Activated CD8-positive, alpha-beta T cell treated with anti-CD3 and anti-CD28 coated beads for 36 hours (primary cell): Measurements from ENCODE around the gene DENND5B. TPM values are rescaled to one million over a fixed set of nuclear protein-coding genes. Genes with fewer than 3 reads are reported as not detected.
"Not testable (repeated sequence)": the region's sequence is repeated elsewhere in the genome, so short reads cannot be mapped to it uniquely, and the experiment has no call there.

Experiments
- ATAC-seq: fragments of 200-7000 bp; cut with Tn5 transposase; one replicate; pipeline ENCODE4 v1.10.0; 2021; ENCODE audit warnings: mild to moderate bottlenecking, moderate library complexity
- CTCF ChIA-PET: fragments of 350-600 bp; sonication (Branson Sonifier 250); formaldehyde crosslinking; loops from one replicate; lab custom pipeline; 2021; ENCODE audit warnings: antibody characterized with exemption; lab: Charles Lee
- POLR2A ChIA-PET: fragments of 350-600 bp; sonication (Branson Sonifier 250); formaldehyde crosslinking; loops from one replicate; lab custom pipeline; 2021; ENCODE audit warnings: antibody characterized with exemption; lab: Charles Lee
- DNase-seq: peaks from one replicate; pipeline ENCODE4 v3.0.0-alpha.2; 2020
- H3K27ac Mint-ChIP-seq: one replicate; pipeline ENCODE4 v1.8.0; 2021; ENCODE audit warnings: mild to moderate bottlenecking, mixed read lengths
- H3K27me3 Mint-ChIP-seq: one replicate; pipeline ENCODE4 v1.8.0; 2021; ENCODE audit warnings: mixed read lengths
- H3K36me3 Mint-ChIP-seq: one replicate; pipeline ENCODE4 v1.8.0; 2021; ENCODE audit warnings: low read depth, mixed read lengths
- H3K4me1 Mint-ChIP-seq: one replicate; pipeline ENCODE4 v1.8.0; 2021; ENCODE audit warnings: low read depth, mixed read lengths
- H3K4me3 Mint-ChIP-seq: one replicate; pipeline ENCODE4 v1.8.0; 2021; ENCODE audit warnings: mild to moderate bottlenecking, moderate library complexity, mixed read lengths
- H3K9me3 Mint-ChIP-seq: one replicate; pipeline ENCODE4 v1.8.0; 2021; ENCODE audit warnings: mixed read lengths
- CTCF ChIP-seq: fragments of 200-600 bp; IDR thresholded peaks from one replicate; pipeline ENCODE4 v1.8.0; 2022; ENCODE audit warnings: antibody characterized with exemption, mild to moderate bottlenecking
- intact Hi-C: fragments of 100-400 bp; cut with micrococcal nuclease; formaldehyde crosslinking; loops from one replicate; pipeline ENCODE4 v1.10.0; 2022
- total RNA-seq, 2 experiments: library from RNA; stranded (reverse); gene quantifications; one replicate each; pipeline ENCODE4 v1.2.3, GENCODE V29; 2021

DENND5B gene
- total RNA-seq, 2 experiments from 2014 or later, result 0.31 to 0.43 TPM

DNA sequence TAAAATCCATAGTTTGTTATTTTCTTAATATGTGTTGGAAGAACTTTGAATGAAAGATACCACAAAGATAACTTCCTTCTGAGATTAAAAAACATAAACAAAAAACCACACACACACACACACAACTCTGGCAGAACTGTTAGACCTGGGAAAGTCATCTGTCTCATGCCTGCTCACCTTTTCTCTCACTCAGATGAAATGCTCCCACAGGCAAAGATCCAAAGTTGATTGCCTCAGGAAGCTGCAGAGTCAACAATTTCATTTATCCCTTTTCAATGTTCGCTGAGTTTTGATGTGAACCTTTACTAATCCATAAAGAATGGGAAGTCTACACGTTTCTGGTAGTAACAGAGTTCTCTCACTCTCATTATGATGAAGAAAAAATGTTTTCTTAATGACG, 112.0 kb downstream of the DENND5B start:
- intact Hi-C loops, result no loop called here
- ChIA-PET POLR2A (no interaction called here), CTCF (interaction anchor here (1.1 kb wide), 1 partner anchor 240 kb away, joined by 3 read pairs; no protein-coding TSS in a partner anchor)
- Mint-ChIP-seq H3K4me1 (no peaks in the 10 kb centered on the region), H3K27me3 (no peaks in the 10 kb centered on the region), H3K27ac (no peak overlapping the region), H3K4me3 (no peak overlapping the region), H3K36me3 (no peaks in the 10 kb centered on the region), H3K9me3 (no peaks in the 10 kb centered on the region)
- TF ChIP-seq CTCF, result no peak
- DNase-seq (no peak), ATAC-seq (no peak)

GRCh38 chr12:31478425-31478824, 112.5 kb downstream of the DENND5B start:
- no peak overlapping the region for H3K27ac Mint-ChIP-seq

GRCh38 chr12:31477687-31478086, 113.2 kb downstream of the DENND5B start:
- H3K9me3 Mint-ChIP-seq, result no peaks in the 10 kb centered on the region
- H3K36me3 Mint-ChIP-seq, result no peaks in the 10 kb centered on the region
- no peak overlapping the region for H3K4me3 Mint-ChIP-seq
- no peaks in the 10 kb centered on the region for H3K27me3 Mint-ChIP-seq
- no peak overlapping the region for H3K27ac Mint-ChIP-seq
- no peak for DNase-seq
- ChIA-PET CTCF (no interaction called here), POLR2A (interaction anchor here (0.8 kb wide), 1 partner anchor 89 kb away, joined by 3 read pairs; no protein-coding TSS in a partner anchor)
- intact Hi-C loops, result no loop called here
- no peaks in the 10 kb centered on the region for H3K4me1 Mint-ChIP-seq
- no peak for ATAC-seq
- TF ChIP-seq CTCF, result no peak

More at GRCh38 chr12:31478425-31478824, 112.5 kb downstream of the DENND5B start:
- no peaks in the 10 kb centered on the region for H3K4me1 Mint-ChIP-seq
- H3K9me3 Mint-ChIP-seq, result no peaks in the 10 kb centered on the region
- CTCF ChIA-PET, result no interaction called here
- H3K4me3 Mint-ChIP-seq, result no peak overlapping the region
- intact Hi-C loops, result no loop called here
- H3K27me3 Mint-ChIP-seq, result no peaks in the 10 kb centered on the region
- no peak for TF ChIP-seq CTCF
- ATAC-seq (no peak), DNase-seq (no peak)
- POLR2A ChIA-PET, result interaction anchor here (0.8 kb wide), 1 partner anchor 89 kb away, joined by 3 read pairs; no protein-coding TSS in a partner anchor
- H3K36me3 Mint-ChIP-seq, result no peaks in the 10 kb centered on the region

GRCh38 chr12:31476437-31476836, 114.5 kb downstream of the DENND5B start:
- ChIA-PET CTCF (no interaction called here), POLR2A (no interaction called here)
- no peaks in the 10 kb centered on the region for H3K36me3 Mint-ChIP-seq
- no peak for DNase-seq
- H3K27ac Mint-ChIP-seq, result no peak overlapping the region
- no peak for TF ChIP-seq CTCF
- intact Hi-C loops, result no loop called here
- H3K4me3 Mint-ChIP-seq, result no peak overlapping the region
- ATAC-seq, result no peak
- H3K27me3 Mint-ChIP-seq, result no peaks in the 10 kb centered on the region
- H3K9me3 Mint-ChIP-seq, result no peaks in the 10 kb centered on the region
- no peaks in the 10 kb centered on the region for H3K4me1 Mint-ChIP-seq

GRCh38 chr12:31475610-31476009, 115.3 kb downstream of the DENND5B start:
- DNase-seq, H3K36me3 Mint-ChIP-seq, H3K9me3 Mint-ChIP-seq, CTCF ChIA-PET, ATAC-seq, H3K4me3 Mint-ChIP-seq, H3K4me1 Mint-ChIP-seq, POLR2A ChIA-PET, H3K27me3 Mint-ChIP-seq, H3K27ac Mint-ChIP-seq, intact Hi-C loops: not testable (repeated sequence)
